HG03045 (cell line): ENCODE data around the gene CARD9.
A peak's percentile ranks its signal among the peaks of the same experiment; 100 is the strongest.
"Not testable (repeated sequence)": the region's sequence is repeated elsewhere in the genome, so short reads cannot be mapped to it uniquely, and the experiment has no call there.

Source experiments
- ATAC-seq: cut with Tn5 transposase; IDR thresholded peaks from one replicate; pipeline ENCODE4 v1.9.1; 2021; ENCODE audit warnings: mild to moderate bottlenecking, moderate library complexity; ENCODE audit not compliant: unreplicated experiment

The CARD9 gene, protein sequence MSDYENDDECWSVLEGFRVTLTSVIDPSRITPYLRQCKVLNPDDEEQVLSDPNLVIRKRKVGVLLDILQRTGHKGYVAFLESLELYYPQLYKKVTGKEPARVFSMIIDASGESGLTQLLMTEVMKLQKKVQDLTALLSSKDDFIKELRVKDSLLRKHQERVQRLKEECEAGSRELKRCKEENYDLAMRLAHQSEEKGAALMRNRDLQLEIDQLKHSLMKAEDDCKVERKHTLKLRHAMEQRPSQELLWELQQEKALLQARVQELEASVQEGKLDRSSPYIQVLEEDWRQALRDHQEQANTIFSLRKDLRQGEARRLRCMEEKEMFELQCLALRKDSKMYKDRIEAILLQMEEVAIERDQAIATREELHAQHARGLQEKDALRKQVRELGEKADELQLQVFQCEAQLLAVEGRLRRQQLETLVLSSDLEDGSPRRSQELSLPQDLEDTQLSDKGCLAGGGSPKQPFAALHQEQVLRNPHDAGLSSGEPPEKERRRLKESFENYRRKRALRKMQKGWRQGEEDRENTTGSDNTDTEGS

DNA sequence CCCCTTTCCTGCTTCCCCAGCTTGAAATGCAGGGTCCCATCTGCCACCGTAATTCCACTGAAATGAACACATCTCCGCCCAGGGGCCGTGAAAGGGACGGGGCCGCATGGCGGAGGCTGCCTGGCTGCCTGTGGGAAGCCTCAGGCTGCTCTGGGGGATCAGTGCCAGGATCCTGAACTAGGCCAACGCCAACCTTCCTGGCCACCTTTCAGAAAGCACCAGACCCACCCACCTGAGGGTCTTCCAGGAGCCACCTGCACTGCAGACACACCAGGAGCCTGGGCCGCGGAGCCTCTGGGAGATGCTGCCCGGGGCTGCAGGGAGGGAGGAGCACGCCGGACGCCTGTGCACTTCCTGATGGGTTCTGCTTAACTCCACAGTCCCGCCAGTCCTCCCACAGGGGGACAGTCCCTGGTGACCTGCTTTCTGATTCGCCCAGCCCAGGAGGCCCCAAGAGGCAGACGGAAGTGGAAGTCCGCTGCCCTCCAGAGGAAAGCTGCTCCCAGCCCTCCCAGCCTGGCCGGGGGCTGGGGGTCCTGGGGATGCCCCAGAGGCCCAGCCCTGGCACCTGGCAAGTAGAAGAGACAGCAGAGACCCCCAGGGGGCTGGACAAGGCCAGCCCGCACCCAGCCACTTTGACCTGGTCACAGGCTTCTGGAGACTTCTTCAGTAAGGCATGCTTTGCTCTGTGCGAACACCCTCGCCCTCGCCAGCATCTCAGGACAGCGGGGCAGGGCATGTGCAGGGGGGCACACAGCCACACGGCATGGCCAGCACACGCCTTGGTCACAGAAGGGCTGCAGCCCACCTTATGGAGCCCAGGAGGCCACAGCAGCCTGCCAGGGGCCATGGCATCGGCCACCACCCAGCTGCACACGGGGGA is at the start of gene CARD9:
Gene CARD9, minus strand, starts transcription at position 370 of the 883 bp plus-strand sequence. CDS start 1,591 bp downstream, outside the sequence.
- no peak for ATAC-seq

DNA sequence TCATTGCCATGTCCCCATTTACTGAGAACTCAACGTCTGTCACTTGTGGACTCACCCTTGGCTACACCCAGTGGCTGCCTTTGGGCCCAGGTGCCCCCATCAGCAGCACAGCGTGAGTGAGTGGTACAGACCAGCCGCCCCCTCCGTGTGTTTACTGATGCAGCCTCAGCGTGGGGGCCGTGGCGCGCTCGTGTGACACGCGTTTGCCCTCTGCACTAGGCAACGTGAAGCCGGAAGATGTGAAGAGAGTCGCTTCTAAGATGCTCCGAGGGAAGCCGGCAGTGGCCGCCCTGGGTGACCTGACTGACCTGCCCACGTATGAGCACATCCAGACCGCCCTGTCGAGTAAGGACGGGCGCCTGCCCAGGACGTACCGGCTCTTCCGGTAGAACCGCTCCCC is 49.4 kb upstream of the CARD9 start:
- ATAC-seq = no peak

DNA sequence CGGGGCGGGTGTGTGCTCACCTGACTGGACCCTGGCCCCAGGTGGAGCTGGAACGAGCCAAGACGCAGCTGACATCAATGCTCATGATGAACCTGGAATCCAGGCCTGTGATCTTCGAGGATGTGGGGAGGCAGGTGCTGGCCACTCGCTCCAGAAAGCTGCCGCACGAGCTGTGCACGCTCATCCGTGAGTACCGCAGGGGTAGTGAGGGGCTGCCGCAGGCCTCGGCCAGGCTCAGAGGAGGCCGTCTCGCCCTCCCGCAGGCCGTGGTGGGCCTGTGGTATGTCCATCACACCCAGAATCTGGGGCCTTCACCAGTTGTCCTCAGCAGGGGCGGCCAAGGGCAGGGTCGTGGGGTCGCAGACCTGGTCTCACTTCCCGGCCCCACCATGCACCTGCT is 48.3 kb upstream of the CARD9 start:
- ATAC-seq = no peak

DNA sequence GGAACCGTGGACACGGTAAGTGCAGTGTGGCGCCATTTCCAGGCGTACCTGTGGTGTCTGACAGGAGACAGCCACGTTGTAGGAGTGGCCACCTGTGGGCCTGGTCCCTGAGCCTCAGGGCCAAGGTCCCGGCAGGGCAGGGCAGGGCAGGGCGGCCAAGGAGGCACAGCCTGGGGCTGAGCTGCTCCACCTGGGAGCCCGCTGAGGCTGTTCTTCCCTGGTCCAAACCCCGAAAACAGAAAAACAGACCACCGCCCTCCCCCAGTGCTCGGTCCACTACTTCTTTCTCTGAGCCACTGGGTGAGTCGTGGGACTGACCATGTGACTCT is 45.6 kb upstream of the CARD9 start:
- no peak for ATAC-seq

DNA sequence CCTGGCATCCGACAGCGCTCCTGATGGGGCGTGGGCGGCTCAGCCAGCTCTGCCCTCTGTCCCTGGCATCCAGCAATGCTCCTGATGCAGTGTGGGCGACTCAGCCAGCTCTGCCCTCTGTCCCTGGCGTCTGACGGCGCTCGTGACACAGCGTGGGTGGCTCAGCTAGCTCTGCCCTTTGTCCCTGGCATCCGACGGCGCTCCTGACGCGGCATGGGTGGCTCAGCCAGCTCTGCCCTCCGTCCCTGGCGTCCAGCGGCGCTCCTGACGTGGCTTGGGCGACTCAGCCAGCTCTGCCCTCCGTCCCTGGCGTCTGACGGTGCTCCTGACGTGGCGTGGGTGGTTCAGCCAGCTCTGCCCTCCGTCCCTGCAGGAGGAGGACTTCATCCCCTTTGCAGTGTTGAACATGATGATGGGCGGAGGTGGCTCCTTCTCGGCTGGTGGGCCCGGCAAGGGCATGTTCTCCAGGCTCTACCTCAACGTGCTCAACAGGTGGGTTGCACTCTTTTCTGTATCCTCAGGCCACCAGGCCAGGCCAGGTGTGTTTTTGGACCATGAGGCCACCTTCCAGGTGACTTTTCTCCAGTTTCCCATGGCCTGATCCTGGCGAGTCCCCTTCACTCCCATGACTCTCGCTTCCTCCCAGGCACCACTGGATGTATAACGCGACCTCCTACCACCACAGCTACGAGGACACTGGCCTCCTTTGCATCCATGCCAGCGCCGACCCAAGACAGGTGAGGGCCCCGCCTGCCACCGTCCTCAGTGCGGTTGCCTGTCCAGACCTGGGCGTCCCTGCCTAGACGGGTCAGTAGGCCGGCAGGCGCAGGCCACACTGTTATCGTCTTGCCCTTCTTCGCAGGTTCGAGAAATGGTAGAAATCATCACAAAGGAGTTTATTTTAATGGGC is 45.0 kb upstream of the CARD9 start:
- no peak for ATAC-seq

DNA sequence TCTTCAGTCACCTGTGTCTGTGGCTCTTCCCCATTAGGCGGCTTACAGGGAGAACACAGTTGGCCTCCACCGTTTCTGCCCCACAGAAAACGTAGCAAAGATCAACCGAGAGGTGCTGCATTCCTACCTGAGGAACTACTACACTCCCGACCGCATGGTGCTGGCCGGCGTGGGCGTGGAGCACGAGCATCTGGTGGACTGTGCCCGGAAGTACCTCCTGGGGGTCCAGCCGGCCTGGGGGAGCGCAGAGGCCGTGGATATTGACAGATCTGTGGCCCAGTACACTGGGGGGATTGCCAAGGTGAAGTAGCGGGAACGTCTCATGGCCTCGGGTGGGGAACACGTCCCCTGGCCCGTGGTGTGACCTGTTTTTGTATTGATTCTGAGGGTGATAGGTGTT is 43.4 kb upstream of the CARD9 start:
- no peak for ATAC-seq

DNA sequence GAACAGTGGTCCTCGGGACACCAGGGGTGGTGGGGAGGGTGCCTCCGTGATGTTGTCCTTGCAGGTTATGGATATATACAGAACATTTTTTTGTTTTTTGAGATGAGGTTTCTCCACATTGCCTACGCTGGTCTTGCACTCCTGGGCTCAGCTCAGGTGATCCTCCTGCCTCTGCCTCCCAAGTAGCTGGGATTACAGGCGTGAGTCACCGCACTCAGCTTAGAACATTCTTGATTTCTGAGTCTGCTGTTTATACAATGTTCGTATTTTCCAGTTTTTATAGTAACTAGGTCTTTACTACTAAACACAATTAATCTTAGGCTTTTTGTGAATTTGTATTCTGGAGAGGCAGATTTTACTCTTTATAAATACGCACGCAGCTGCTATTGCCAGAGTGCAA is 43.0 kb upstream of the CARD9 start:
- ATAC-seq = no peak

DNA sequence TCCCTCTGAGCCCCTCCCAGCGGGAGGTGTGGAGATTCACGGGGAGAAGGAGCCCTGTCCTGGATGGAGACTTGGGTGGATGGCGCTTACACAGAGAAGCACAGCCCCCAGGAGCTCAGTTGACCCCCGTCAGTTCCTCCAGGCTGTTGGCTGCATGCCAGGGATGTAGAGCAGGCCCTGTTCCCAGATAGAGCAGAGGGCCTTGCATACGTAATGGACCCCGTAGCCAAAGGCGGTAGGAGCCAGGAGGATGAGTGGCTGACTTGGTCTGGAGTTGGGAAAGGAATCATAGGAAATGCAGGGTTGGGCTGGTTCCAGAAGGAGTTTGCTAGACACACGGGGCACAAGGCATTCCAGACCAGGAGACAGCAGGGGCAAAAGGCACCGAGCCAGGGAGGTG is 39.5 kb upstream of the CARD9 start:
- ATAC-seq = no peak

DNA sequence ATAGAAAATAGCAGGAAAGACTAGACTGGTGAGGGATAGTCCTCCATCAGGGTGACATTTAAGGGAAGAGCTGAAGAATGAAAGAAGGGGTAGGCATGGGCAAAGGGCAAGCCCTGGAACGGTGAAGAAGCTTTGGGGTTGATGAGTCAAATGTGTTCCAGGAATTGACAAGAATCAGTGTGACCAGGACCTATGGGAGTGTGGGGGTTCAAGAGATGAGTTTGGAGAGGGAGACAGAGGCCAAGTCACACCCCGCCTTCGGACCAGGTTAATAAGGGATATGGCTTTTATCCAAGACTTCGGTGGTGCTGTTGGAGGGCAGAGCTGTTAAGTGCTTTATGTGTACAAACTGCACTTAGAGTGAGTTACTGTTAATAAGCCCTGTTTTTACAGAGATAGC is 37.9 kb upstream of the CARD9 start:
- ATAC-seq = no peak

DNA sequence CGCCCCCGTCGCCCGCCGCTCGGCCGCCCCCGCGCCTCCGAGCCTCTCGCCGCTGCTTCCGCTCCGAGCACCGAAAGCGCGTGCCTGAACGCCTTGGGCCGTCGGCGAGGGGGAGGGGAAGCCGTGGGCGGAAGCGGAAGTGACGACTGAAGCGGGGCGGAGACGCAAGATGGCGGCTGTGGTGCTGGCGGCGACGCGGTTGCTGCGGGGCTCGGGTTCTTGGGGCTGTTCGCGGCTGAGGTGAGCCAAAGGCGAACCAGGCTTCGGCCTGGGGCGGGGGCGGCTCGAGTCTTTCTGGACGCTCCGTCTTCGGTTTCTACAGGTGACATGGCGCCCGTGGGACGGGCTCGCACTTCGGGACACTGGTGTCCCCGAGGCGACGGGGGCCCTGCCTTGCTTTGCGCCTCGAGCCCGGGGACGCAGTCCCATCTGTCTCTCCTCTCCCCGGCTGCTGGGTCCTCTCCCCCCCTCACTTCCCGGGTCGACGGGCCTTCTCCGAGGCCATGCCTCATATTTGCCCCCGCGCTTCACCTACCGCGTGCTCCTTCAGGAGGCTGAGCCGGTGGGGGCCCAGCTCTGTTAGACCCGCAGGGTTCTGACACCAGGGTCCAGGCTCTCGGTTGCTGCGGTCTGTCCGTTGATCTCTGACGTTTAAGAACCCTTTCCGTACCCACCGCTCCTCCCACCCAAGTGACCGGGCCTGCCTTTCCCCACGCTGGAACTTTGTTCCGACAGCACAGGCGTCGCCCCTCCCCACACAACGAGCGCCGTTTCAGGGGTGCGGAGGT is 37.2 kb upstream of the CARD9 start, which contains the start of the genes ENTR1 and PMPCA:
Gene ENTR1, minus strand, starts transcription at position 115 of the 788 bp plus-strand sequence. CDS start 217 bp downstream, outside the sequence.
Gene PMPCA, plus strand, starts transcription at position 159 of the 788 bp plus-strand sequence. Its CDS starts 11 bp downstream, at position 170.
- ATAC-seq = peak; percentile 79

DNA sequence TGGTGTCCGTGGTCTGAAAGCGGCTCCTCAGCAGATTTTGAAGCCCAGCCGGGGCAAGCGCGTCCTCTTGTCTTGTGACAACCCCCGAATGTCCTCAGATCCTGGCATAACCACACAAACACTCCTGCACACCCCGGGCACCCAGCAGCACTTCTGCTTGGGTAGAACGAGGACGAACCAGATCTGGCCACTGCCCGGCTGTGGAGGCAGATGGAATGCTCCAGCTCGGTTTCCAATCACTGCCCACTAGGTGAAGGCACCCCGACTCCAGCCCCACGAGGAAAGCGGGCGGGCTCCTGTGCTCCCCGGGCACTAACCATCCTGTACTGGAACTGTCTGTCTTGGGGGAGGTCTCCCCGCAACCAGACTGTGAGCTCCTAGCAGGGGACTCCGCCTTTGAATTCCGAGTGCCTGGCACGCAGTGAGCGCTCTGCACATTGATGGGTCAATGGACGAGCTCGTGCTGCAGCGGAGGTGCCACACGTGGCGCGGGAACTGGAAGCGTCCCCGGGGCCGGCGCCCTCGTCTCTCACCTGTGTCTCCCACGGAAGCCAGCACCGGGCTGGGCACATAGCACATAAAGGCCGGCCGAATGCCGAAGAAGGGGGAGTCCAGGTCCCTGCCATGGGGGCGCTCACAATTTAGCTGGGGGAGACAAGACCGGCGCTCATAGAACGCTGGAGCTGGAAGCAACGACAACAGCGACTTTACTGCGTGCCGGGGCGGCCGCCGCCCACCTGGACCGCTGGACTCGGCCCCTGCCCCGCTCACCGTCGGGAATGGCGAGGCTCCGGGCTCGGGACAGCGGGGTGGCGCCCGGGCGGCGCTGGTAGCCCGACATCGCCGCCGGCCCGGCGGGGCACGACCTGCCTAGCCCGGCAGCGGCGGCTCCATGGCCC is 36.3 kb upstream of the CARD9 start:
- ATAC-seq = no peak

DNA sequence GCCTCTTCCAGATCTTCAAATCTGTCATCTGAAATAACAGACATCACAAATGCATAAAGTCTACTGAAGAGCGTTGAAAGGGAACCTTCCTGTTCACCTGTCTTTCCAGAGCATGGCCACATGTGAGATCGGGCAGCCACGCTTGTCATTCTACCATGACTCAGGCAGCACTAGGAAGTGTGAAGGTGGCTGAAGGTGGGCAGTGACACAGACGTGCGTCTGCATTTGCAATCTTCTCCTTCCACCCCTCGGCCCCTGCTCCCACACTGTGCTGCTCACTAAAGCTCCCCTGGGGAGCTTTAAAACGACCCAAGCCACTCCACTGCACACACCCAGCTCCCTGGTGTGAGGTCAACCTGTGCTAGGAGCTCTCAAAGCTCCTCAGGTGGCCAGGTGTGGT is 34.4 kb upstream of the CARD9 start:
- no peak for ATAC-seq

DNA sequence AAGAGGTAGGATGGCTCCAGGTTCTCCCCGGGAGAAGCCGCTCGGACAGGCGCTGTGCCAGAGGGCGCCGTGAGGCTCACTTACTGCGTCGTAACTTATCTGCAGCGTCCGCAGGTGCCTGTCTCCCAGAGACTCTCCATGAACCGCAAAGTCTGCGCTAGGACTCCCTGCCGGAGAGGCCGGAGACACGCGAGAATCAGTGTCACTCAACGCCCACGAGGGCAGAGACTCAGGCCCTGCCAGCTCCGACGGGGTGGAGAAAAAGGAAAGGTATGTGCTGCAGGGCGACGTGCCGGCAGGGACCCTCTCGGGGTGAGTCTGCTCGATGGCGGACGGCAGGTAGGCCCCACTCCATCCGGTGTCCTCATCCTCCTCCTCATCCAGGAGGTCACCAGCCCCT is 33.6 kb upstream of the CARD9 start:
- not testable (repeated sequence) for ATAC-seq

DNA sequence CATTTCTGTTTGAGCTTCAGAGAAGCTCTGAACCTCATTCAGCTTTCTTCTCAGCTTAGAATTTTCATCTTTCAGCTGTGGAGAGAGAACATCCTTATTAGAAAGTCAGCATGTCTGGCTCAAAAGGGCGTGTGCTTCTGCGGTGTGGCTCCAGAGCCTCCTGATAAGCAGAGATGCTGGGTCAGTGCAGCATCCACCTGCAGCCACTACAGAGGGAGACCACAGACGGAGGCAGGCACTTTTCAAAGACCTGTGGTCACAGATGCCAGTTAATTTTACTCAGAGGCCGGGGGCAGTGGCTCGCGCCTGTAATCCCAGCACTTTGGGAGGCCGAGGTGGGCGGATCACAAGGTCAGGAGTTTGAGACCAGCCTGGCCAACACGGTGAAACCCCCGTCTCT is 32.4 kb upstream of the CARD9 start:
- ATAC-seq = not testable (repeated sequence)

DNA sequence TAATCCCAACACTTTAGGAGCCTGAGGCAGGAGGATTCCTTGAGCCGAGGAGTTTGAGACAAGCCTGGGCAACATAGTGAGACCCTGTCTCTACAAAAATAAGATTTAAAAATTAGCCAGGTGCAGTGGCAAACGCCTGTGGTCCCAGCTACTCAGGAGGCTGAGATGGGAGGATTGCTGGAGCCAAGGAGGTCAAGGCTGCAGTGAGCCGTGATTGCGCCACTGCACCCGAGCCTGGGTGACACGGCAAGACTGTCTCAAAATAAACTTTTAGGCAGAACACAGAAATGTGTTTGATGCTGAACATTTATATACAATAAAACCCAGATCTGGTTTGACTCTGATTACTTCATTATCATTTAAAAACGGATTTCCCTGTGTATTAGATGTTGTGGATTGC is 32.0 kb upstream of the CARD9 start:
- ATAC-seq = no peak

DNA sequence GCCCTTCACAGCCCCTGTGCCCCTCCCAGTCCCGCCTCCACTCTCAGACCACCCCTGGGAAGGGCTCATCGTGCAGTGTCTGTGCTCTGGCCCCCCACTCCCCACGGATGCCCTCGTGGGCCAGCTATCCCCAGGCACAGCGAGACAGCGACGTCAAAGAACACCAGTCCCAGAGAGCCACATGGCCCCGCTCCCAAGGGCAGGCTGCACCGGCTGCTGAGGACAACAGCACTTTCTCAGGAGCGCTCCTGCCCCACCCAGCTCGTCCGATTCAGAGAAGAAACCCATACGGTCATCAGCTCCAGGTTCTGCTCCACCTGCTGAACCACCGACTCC is 31.3 kb upstream of the CARD9 start:
- no peak for ATAC-seq

DNA sequence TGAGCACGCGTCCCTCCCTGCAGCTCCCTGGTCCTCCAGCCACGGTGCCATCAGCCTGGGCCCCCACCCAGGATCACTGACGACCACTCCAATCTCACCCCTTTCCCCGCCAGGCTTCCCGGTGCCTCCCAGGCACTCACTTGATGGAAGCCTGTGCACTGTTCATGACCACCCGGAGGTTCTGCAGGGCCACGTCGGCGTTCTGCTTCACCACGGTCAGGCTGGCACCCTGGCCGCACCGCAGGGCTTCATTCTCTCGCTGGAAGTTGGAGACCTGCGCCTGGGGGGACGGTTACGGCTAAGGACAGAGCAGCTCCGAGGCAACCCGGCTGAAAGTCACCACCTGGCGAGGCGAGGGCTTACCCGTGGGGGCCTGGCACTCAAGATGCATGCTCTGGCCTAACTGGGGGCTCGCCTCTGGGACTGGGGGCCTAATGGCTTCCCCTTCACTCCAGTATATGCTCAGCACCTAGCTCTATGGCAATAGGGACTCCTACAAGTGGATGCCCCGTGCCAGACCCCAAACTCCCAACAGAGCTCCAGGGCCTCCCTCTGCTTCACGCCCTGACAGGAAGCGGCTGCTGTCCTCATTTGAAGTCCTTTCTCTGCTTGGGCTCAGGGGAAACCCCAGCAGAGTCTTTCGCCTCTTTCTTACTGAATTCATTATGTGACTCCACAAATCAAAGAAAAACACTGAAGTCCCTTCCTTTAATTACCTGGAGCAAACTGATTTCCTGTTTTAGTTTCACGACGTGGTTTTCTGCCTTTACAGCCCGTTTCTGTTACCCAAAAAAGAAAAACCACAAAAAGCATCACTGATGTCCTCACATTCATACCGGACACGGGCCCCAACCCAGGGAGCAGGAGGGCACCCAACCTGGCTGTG is 30.7 kb upstream of the CARD9 start:
- ATAC-seq = no peak

DNA sequence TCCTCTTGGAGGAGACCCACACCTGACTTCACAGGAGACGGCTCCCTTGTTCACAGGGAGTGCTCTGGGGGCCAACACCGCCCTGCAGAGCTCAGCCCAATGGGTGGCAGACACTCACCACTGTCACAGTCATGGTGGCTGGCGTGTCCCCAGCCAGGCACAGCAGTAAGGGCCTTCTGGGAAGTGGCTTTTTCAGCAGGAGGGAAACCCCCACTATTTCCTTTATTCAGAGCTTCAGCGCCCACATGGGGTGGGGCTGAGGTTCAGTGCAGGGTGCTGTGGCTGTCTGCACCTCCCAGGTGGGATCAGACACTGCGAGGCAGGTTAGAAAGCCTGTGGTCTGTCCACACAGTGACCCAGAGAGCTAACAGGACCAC is 30.1 kb upstream of the CARD9 start:
- no peak for ATAC-seq
